Mesothelial cell of epicardium (in vitro differentiated cells): ENCODE results near the gene ATAD1. TPM values are rescaled to one million over a fixed set of nuclear protein-coding genes. Genes with fewer than 3 reads are reported as not detected.
"Not testable (repeated sequence)": the region's sequence is repeated elsewhere in the genome, so short reads cannot be mapped to it uniquely, and the experiment has no call there.

Experiments
- DNase-seq, 2 experiments: peaks; one replicate each; pipeline ENCODE4 v3.0.0; 2021; ENCODE audit warnings: low spot score in 2 of 2; ENCODE audit not compliant: unreplicated experiment in 2 of 2
- H3K27ac Mint-ChIP-seq: 2 replicates; pipeline ENCODE4 v1.8.0; 2021; ENCODE audit warnings: mixed read lengths
- H3K27me3 Mint-ChIP-seq: 2 replicates; pipeline ENCODE4 v1.8.0; 2021; ENCODE audit warnings: low read depth, mixed read lengths
- H3K36me3 Mint-ChIP-seq: 2 replicates; pipeline ENCODE4 v1.8.0; 2021; ENCODE audit warnings: mixed read lengths
- H3K4me1 Mint-ChIP-seq: 2 replicates; pipeline ENCODE4 v1.8.0; 2021; ENCODE audit warnings: mixed read lengths
- H3K4me3 Mint-ChIP-seq: 2 replicates; pipeline ENCODE4 v1.8.0; 2021; ENCODE audit warnings: mild to moderate bottlenecking, moderate library complexity, mixed read lengths
- H3K9me3 Mint-ChIP-seq: 2 replicates; pipeline ENCODE4 v1.8.0; 2021; ENCODE audit warnings: mixed read lengths
- CTCF ChIP-seq: fragments of 200-600 bp; sonication (generic); IDR thresholded peaks from one replicate; pipeline ENCODE4 v1.5.0; 2021; ENCODE audit warnings: antibody characterized with exemption; ENCODE audit not compliant: unreplicated experiment
- total RNA-seq: library from RNA; stranded (reverse); gene quantifications from 3 replicates; pipeline ENCODE4 v1.2.1, GENCODE V29; 2021

Gene ATAD1
- total RNA-seq, 1 donor from 2014 or later: 54.3 TPM

- H3K27me3 Mint-ChIP-seq: peaks cover 4% of the 10 kb centered on the region
- no peak for TF ChIP-seq CTCF
- DNase-seq: no peak
- H3K9me3 Mint-ChIP-seq: peaks cover 3% of the 10 kb centered on the region
- no peaks in the 10 kb centered on the region for H3K36me3 Mint-ChIP-seq
- no peak overlapping the region for H3K4me3 Mint-ChIP-seq
- no peaks in the 10 kb centered on the region for H3K4me1 Mint-ChIP-seq
- no peak overlapping the region for H3K27ac Mint-ChIP-seq
Observed at GRCh38 chr10:87829986-87830729, 12.1 kb upstream of the ATAD1 start.

GRCh38 chr10:87829051-87829450 is 11.0 kb upstream of the ATAD1 start:
- not testable (repeated sequence) for H3K4me1 Mint-ChIP-seq, H3K36me3 Mint-ChIP-seq, H3K27ac Mint-ChIP-seq, H3K9me3 Mint-ChIP-seq, H3K4me3 Mint-ChIP-seq, H3K27me3 Mint-ChIP-seq, DNase-seq

- Mint-ChIP-seq H3K4me1 (no peaks in the 10 kb centered on the region), H3K4me3 (no peak overlapping the region), H3K36me3 (no peaks in the 10 kb centered on the region), H3K9me3 (peaks cover 3% of the 10 kb centered on the region), H3K27me3 (peaks cover 2% of the 10 kb centered on the region), H3K27ac (no peak overlapping the region)
- TF ChIP-seq CTCF: no peak
- DNase-seq: no peak
Observed at GRCh38 chr10:87827681-87828080, 9.7 kb upstream of the ATAD1 start.

- TF ChIP-seq CTCF: no peak
- Mint-ChIP-seq H3K4me1 (no peaks in the 10 kb centered on the region), H3K4me3 (no peak overlapping the region), H3K27me3 (peaks cover 2% of the 10 kb centered on the region), H3K27ac (no peak overlapping the region), H3K9me3 (peaks cover 3% of the 10 kb centered on the region), H3K36me3 (no peaks in the 10 kb centered on the region)
- no peak for DNase-seq
Observed at GRCh38 chr10:87826653-87827052, 8.6 kb upstream of the ATAD1 start.

GRCh38 chr10:87819289-87819585 is 1.2 kb upstream of the ATAD1 start:
- TF ChIP-seq CTCF: no peak
- Mint-ChIP-seq H3K27me3 (peaks cover 2% of the 10 kb centered on the region), H3K36me3 (peaks cover 2% of the 10 kb centered on the region), H3K27ac (no peak overlapping the region), H3K4me1 (peaks cover 29% of the 10 kb centered on the region), H3K4me3 (peak overlapping the region; percentile 52), H3K9me3 (no peaks in the 10 kb centered on the region)
- no peak for DNase-seq

GRCh38 chr10:87818505-87819288 is 671 bp upstream of the ATAD1 start:
- Mint-ChIP-seq H3K4me1 (peaks cover 29% of the 10 kb centered on the region), H3K4me3 (peak overlapping the region; percentile 78), H3K27me3 (peaks cover 2% of the 10 kb centered on the region)

More at GRCh38 chr10:87818505-87819288, 671 bp upstream of the ATAD1 start:
- no peak for TF ChIP-seq CTCF
- H3K9me3 Mint-ChIP-seq: no peaks in the 10 kb centered on the region
- H3K36me3 Mint-ChIP-seq: peaks cover 2% of the 10 kb centered on the region
- no peak for DNase-seq
- H3K27ac Mint-ChIP-seq: peak overlapping the region; percentile 98
